ENCODE data around the gene LIME1. TPM values are rescaled to one million over a fixed set of nuclear protein-coding genes. Genes with fewer than 3 reads are reported as not detected.

LIME1 gene
- total and polyA plus RNA-seq, 2 donors (not counting 1 experiment from before 2014, with no cell fraction given) = 0.68 to 3.5 TPM

DNA sequence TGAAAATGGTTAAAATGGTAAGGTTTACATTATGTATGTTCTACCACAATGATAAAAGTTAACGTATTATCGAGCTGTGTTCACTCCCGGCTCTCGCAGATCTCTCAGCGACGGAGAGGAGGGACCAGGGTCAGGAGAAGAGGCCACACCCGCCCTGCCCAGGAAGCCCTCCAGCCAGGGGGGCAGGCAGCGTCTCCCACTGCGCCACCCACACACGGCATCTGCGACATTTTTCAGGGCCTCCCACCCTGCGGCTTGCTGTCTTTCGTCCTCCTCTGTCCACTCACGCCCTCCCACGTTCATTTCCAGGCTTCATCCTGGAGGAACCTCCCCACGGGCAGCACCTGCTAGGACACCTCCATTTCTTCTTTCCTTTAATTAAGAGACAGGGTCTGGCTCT lies 51.3 kb downstream of the LIME1 start:
- no peaks in the 10 kb centered on the region for H3K27me3 ChIP-seq (ENCODE audit: control insufficient read depth, insufficient read depth, low read length)
- no peaks in the 10 kb centered on the region for H3K79me2 ChIP-seq (ENCODE audit: control insufficient read depth, insufficient read depth, low read length)
- no peak overlapping the region for H3K9ac ChIP-seq (ENCODE audit: insufficient read depth, low read length)
- H3K4me3 ChIP-seq (replicated peaks in 1 of 4; ENCODE audit: control extremely low read depth in 1 of 4, insufficient read depth in 1 of 4, low read depth in 3 of 4, low read length in 4 of 4) = no peak overlapping the region
- H3K27ac ChIP-seq (ENCODE audit: insufficient read depth, low read length) = no peak overlapping the region
- no peaks in the 10 kb centered on the region for H4K20me1 ChIP-seq (ENCODE audit: control insufficient read depth, extremely low read depth, insufficient read depth, low read length)
- DNase-seq (ENCODE audit: low read depth in 2 of 2) = no peak
- no peaks in the 10 kb centered on the region for H3K4me1 ChIP-seq (ENCODE audit: control insufficient read depth, extremely low read depth, insufficient read depth, low read length)
- H3K36me3 ChIP-seq (ENCODE audit: control insufficient read depth, insufficient read depth, low read length) = no peaks in the 10 kb centered on the region
- H3K9me3 ChIP-seq (ENCODE audit: control insufficient read depth, insufficient read depth, low read depth, low read length) = no peaks in the 10 kb centered on the region
- TF ChIP-seq, protein P1, sequence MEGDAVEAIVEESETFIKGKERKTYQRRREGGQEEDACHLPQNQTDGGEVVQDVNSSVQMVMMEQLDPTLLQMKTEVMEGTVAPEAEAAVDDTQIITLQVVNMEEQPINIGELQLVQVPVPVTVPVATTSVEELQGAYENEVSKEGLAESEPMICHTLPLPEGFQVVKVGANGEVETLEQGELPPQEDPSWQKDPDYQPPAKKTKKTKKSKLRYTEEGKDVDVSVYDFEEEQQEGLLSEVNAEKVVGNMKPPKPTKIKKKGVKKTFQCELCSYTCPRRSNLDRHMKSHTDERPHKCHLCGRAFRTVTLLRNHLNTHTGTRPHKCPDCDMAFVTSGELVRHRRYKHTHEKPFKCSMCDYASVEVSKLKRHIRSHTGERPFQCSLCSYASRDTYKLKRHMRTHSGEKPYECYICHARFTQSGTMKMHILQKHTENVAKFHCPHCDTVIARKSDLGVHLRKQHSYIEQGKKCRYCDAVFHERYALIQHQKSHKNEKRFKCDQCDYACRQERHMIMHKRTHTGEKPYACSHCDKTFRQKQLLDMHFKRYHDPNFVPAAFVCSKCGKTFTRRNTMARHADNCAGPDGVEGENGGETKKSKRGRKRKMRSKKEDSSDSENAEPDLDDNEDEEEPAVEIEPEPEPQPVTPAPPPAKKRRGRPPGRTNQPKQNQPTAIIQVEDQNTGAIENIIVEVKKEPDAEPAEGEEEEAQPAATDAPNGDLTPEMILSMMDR (conservative IDR thresholded peaks at IDR 0.05 in 1 of 2, IDR thresholded peaks at IDR 0.05 in 1 of 2; ENCODE audit: low read depth in 1 of 2, low read length in 2 of 2) = no peak
- H3K4me2 ChIP-seq (ENCODE audit: extremely low read depth, insufficient read depth, low read length) = no peak overlapping the region
- no peak overlapping the region for H2AFZ ChIP-seq (ENCODE audit: low read length)

Other genes with a start within 250 kb of the LIME1 start
- 1.7 and 2.6 TPM in 2 replicates for gene EEF1A2, start 237.6 kb upstream of the LIME1 start, total RNA-seq
- 0.16 and 0.46 TPM in 2 replicates for gene EEF1A2, start 237.6 kb upstream of the LIME1 start, polyA plus RNA-seq
- gene PPDPF, start 215.9 kb upstream of the LIME1 start, total RNA-seq = 39.5 and 58.0 TPM in 2 replicates
- gene PPDPF, start 215.9 kb upstream of the LIME1 start, polyA plus RNA-seq = 29.7 and 34.0 TPM in 2 replicates
- under 0.01 and 0.17 TPM in 2 replicates for gene PTK6, start 199.3 kb upstream of the LIME1 start, total RNA-seq
- not detected in 2 replicates for gene PTK6, start 199.3 kb upstream of the LIME1 start, polyA plus RNA-seq
- gene SRMS, start 188.9 kb upstream of the LIME1 start, total RNA-seq = not detected in 2 replicates
- not detected in 2 replicates for gene SRMS, start 188.9 kb upstream of the LIME1 start, polyA plus RNA-seq
- 1.0 and 1.7 TPM in 2 replicates for gene FNDC11, start 182.5 kb upstream of the LIME1 start, total RNA-seq
- gene FNDC11, start 182.5 kb upstream of the LIME1 start, polyA plus RNA-seq = 0.18 and 0.22 TPM in 2 replicates
- gene HELZ2, start 162.4 kb upstream of the LIME1 start, total RNA-seq = 40.6 and 47.6 TPM in 2 replicates
- gene HELZ2, start 162.4 kb upstream of the LIME1 start, polyA plus RNA-seq = 3.3 and 6.2 TPM in 2 replicates
- 7.4 and 10.9 TPM in 2 replicates for gene GMEB2, start 109.6 kb upstream of the LIME1 start, total RNA-seq
- gene GMEB2, start 109.6 kb upstream of the LIME1 start, polyA plus RNA-seq = 6.3 and 7.9 TPM in 2 replicates
- gene STMN3, start 83.2 kb upstream of the LIME1 start, total RNA-seq = 16.4 and 34.3 TPM in 2 replicates
- 3.7 and 27.4 TPM in 2 replicates for gene STMN3, start 83.2 kb upstream of the LIME1 start, polyA plus RNA-seq
- 8.5 and 12.4 TPM in 2 replicates for gene RTEL1, start 78.4 kb upstream of the LIME1 start, total RNA-seq
- gene RTEL1, start 78.4 kb upstream of the LIME1 start, polyA plus RNA-seq = 4.7 and 11.5 TPM in 2 replicates
- 6.7 and 35.2 TPM in 2 replicates for gene TNFRSF6B, start 40.0 kb upstream of the LIME1 start, total RNA-seq
- gene TNFRSF6B, start 40.0 kb upstream of the LIME1 start, polyA plus RNA-seq = 3.8 and 5.7 TPM in 2 replicates
- gene ARFRP1, start 28.7 kb upstream of the LIME1 start, total RNA-seq = 24.7 and 35.0 TPM in 2 replicates
- 32.2 and 34.6 TPM in 2 replicates for gene ARFRP1, start 28.7 kb upstream of the LIME1 start, polyA plus RNA-seq
- gene ZGPAT, start 28.6 kb upstream of the LIME1 start, total RNA-seq = 10.7 and 11.0 TPM in 2 replicates
- gene ZGPAT, start 28.6 kb upstream of the LIME1 start, polyA plus RNA-seq = 7.6 and 8.7 TPM in 2 replicates
- gene SLC2A4RG, start 3.1 kb downstream of the LIME1 start, total RNA-seq = 18.2 and 30.6 TPM in 2 replicates
- 17.5 and 27.1 TPM in 2 replicates for gene SLC2A4RG, start 3.1 kb downstream of the LIME1 start, polyA plus RNA-seq
- 2.8 and 4.5 TPM in 2 replicates for gene ZBTB46, start 94.6 kb downstream of the LIME1 start, total RNA-seq
- gene ZBTB46, start 94.6 kb downstream of the LIME1 start, polyA plus RNA-seq = 0.53 and 0.96 TPM in 2 replicates
- gene ABHD16B, start 124.8 kb downstream of the LIME1 start, total RNA-seq = not detected in 2 replicates
- not detected in 2 replicates for gene ABHD16B, start 124.8 kb downstream of the LIME1 start, polyA plus RNA-seq
- 84.2 and 123 TPM in 2 replicates for gene TPD52L2, start 128.6 kb downstream of the LIME1 start, total RNA-seq
- 212 and 227 TPM in 2 replicates for gene TPD52L2, start 128.6 kb downstream of the LIME1 start, polyA plus RNA-seq
- 35.7 and 48.9 TPM in 2 replicates for gene DNAJC5, start 158.5 kb downstream of the LIME1 start, total RNA-seq
- 29.2 and 29.6 TPM in 2 replicates for gene DNAJC5, start 158.5 kb downstream of the LIME1 start, polyA plus RNA-seq
- gene UCKL1, start 219.8 kb downstream of the LIME1 start, total RNA-seq = 20.8 and 27.9 TPM in 2 replicates
- 16.4 and 16.7 TPM in 2 replicates for gene UCKL1, start 219.8 kb downstream of the LIME1 start, polyA plus RNA-seq
- gene ZNF512B, start 233.3 kb downstream of the LIME1 start, total RNA-seq = 6.4 and 8.4 TPM in 2 replicates
- gene ZNF512B, start 233.3 kb downstream of the LIME1 start, polyA plus RNA-seq = 3.5 and 3.7 TPM in 2 replicates
- 0.77 and 0.99 TPM in 2 replicates for gene SAMD10, start 243.0 kb downstream of the LIME1 start, total RNA-seq
- gene SAMD10, start 243.0 kb downstream of the LIME1 start, polyA plus RNA-seq = 0.37 and 0.86 TPM in 2 replicates
- gene PRPF6, start 244.5 kb downstream of the LIME1 start, total RNA-seq = 52.0 and 55.2 TPM in 2 replicates
- gene PRPF6, start 244.5 kb downstream of the LIME1 start, polyA plus RNA-seq = 28.2 and 40.5 TPM in 2 replicates

Measured in fibroblast of lung (primary cell).